ENCODE measurements around the gene TSG101. TPM values are rescaled to one million over a fixed set of nuclear protein-coding genes. Genes with fewer than 3 reads are reported as not detected.

Gene TSG101
- total RNA-seq, 1 donor from 2014 or later = 54.4 TPM

- no peak for TF ChIP-seq CTCF (conservative IDR thresholded peaks at IDR 0.05)
Measured at GRCh38 chr11:18521122-18521521, 5.6 kb downstream of the TSG101 start.

GRCh38 chr11:18502352-18502751, 24.4 kb downstream of the TSG101 start:
- H3K4me3 Mint-ChIP-seq = no peak overlapping the region
- no peaks in the 10 kb centered on the region for H3K4me1 Mint-ChIP-seq (ENCODE audit: unreplicated experiment)
- H3K9me3 Mint-ChIP-seq = no peaks in the 10 kb centered on the region
- TF ChIP-seq CTCF (conservative IDR thresholded peaks at IDR 0.05) = no peak
- no peak overlapping the region for H3K27ac Mint-ChIP-seq
- peaks cover 49% of the 10 kb centered on the region for H3K36me3 Mint-ChIP-seq
- no peak for DNase-seq (ENCODE audit: extremely low spot score, unreplicated experiment)
- H3K27me3 Mint-ChIP-seq = no peaks in the 10 kb centered on the region

More at GRCh38 chr11:18521122-18521521, 5.6 kb downstream of the TSG101 start:
- peaks cover 10% of the 10 kb centered on the region for H3K36me3 Mint-ChIP-seq
- DNase-seq (ENCODE audit: extremely low spot score, unreplicated experiment) = no peak
- H3K4me3 Mint-ChIP-seq = no peak overlapping the region
- no peak overlapping the region for H3K27ac Mint-ChIP-seq
- H3K9me3 Mint-ChIP-seq = no peaks in the 10 kb centered on the region
- H3K4me1 Mint-ChIP-seq (ENCODE audit: unreplicated experiment) = peaks cover 17% of the 10 kb centered on the region
- H3K27me3 Mint-ChIP-seq = no peaks in the 10 kb centered on the region

- H3K27me3 Mint-ChIP-seq = no peaks in the 10 kb centered on the region
- H3K36me3 Mint-ChIP-seq = peaks cover 42% of the 10 kb centered on the region
- no peak for DNase-seq (ENCODE audit: extremely low spot score, unreplicated experiment)
- no peaks in the 10 kb centered on the region for H3K4me1 Mint-ChIP-seq (ENCODE audit: unreplicated experiment)
- no peak overlapping the region for H3K27ac Mint-ChIP-seq
- no peak overlapping the region for H3K4me3 Mint-ChIP-seq
- H3K9me3 Mint-ChIP-seq = no peaks in the 10 kb centered on the region
- no peak for TF ChIP-seq CTCF (conservative IDR thresholded peaks at IDR 0.05)
Measured at GRCh38 chr11:18501629-18502028, 25.1 kb downstream of the TSG101 start.

- H3K27ac Mint-ChIP-seq = no peak overlapping the region
- no peaks in the 10 kb centered on the region for H3K27me3 Mint-ChIP-seq
- no peaks in the 10 kb centered on the region for H3K9me3 Mint-ChIP-seq
- no peak overlapping the region for H3K4me3 Mint-ChIP-seq
- peaks cover 41% of the 10 kb centered on the region for H3K36me3 Mint-ChIP-seq
- TF ChIP-seq CTCF (conservative IDR thresholded peaks at IDR 0.05) = no peak
- DNase-seq (ENCODE audit: extremely low spot score, unreplicated experiment) = no peak
- peaks cover 5% of the 10 kb centered on the region for H3K4me1 Mint-ChIP-seq (ENCODE audit: unreplicated experiment)
Measured at GRCh38 chr11:18498039-18498438, 28.7 kb downstream of the TSG101 start.

GRCh38 chr11:18495703-18496102, 31.0 kb downstream of the TSG101 start:
- DNase-seq (ENCODE audit: extremely low spot score, unreplicated experiment) = no peak
- peaks cover 23% of the 10 kb centered on the region for H3K36me3 Mint-ChIP-seq
- H3K9me3 Mint-ChIP-seq = no peaks in the 10 kb centered on the region
- peak overlapping the region; percentile 15 for H3K27ac Mint-ChIP-seq
- no peaks in the 10 kb centered on the region for H3K27me3 Mint-ChIP-seq
- H3K4me1 Mint-ChIP-seq (ENCODE audit: unreplicated experiment) = peaks cover 8% of the 10 kb centered on the region
- H3K4me3 Mint-ChIP-seq = no peak overlapping the region
- no peak for TF ChIP-seq CTCF (conservative IDR thresholded peaks at IDR 0.05)

GRCh38 chr11:18495271-18495670, 31.5 kb downstream of the TSG101 start:
- TF ChIP-seq CTCF (conservative IDR thresholded peaks at IDR 0.05) = no peak
- no peak for DNase-seq (ENCODE audit: extremely low spot score, unreplicated experiment)
- no peaks in the 10 kb centered on the region for H3K27me3 Mint-ChIP-seq
- H3K36me3 Mint-ChIP-seq = peaks cover 23% of the 10 kb centered on the region
- H3K9me3 Mint-ChIP-seq = no peaks in the 10 kb centered on the region
- no peak overlapping the region for H3K27ac Mint-ChIP-seq
- peaks cover 13% of the 10 kb centered on the region for H3K4me1 Mint-ChIP-seq (ENCODE audit: unreplicated experiment)
- H3K4me3 Mint-ChIP-seq = no peak overlapping the region

Measured in type B pancreatic cell (in vitro differentiated cells).